Cardiac fibroblast (primary cell): ENCODE results near the gene RPS6KA5.

Source experiments
- DNase-seq, 2 donors: peaks; one replicate each; pipeline versions ENCODE4 v3.0.0 to v3.0.0-alpha.2; 2010; ENCODE audit warnings: low read depth in 2 of 2
- H3K4me3 ChIP-seq, 2 donors: replicated peaks in 1 of 2; 1 replicate in 1 of 2; 2 replicates in 1 of 2; pipeline ENCODE4 v1.5.1; 2011; ENCODE audit warnings: low read depth in 2 of 2, low read length in 2 of 2, mild to moderate bottlenecking in 2 of 2, moderate library complexity in 1 of 2
- CTCF ChIP-seq: IDR thresholded peaks from one replicate; pipeline ENCODE4 v1.5.1; 2011; ENCODE audit warnings: low read depth, mild to moderate bottlenecking, low read length, inconsistent platforms

Gene RPS6KA5

GRCh38 chr14:90907178-90907577 is 153.3 kb downstream of the RPS6KA5 start:
- DNase-seq, result no peak
- no peak overlapping the region for H3K4me3 ChIP-seq
- TF ChIP-seq CTCF, result no peak

- H3K4me3 ChIP-seq, result no peak overlapping the region
- no peak for TF ChIP-seq CTCF
- no peak for DNase-seq
Observed at GRCh38 chr14:90905531-90905930, 154.9 kb downstream of the RPS6KA5 start.

GRCh38 chr14:90903101-90903500 is 157.3 kb downstream of the RPS6KA5 start:
- peak; percentile 66 for TF ChIP-seq CTCF
- DNase-seq, result peak; percentile 72 to 75
- no peak overlapping the region for H3K4me3 ChIP-seq

- TF ChIP-seq CTCF, result no peak
- peak; percentile 14 to 35 for DNase-seq
- H3K4me3 ChIP-seq, result no peak overlapping the region
Observed at GRCh38 chr14:90900476-90901083, 159.9 kb downstream of the RPS6KA5 start.

GRCh38 chr14:90897022-90897421 is 163.4 kb downstream of the RPS6KA5 start:
- TF ChIP-seq CTCF, result no peak
- DNase-seq, result no peak
- no peak overlapping the region for H3K4me3 ChIP-seq

GRCh38 chr14:90894241-90894640 is 166.2 kb downstream of the RPS6KA5 start:
- no peak for DNase-seq
- no peak for TF ChIP-seq CTCF
- no peak overlapping the region for H3K4me3 ChIP-seq

- H3K4me3 ChIP-seq, result no peak overlapping the region
- DNase-seq, result no peak
- no peak for TF ChIP-seq CTCF
Observed at GRCh38 chr14:90893510-90893909, 166.9 kb downstream of the RPS6KA5 start.
